HCT116 (cell line): ENCODE data around the gene NAA16. TPM values are rescaled to one million over a fixed set of nuclear protein-coding genes. Genes with fewer than 3 reads are reported as not detected.
"Not testable (repeated sequence)": the region's sequence is repeated elsewhere in the genome, so short reads cannot be mapped to it uniquely, and the experiment has no call there.

Experiments
- ATAC-seq: fragments of 200-7000 bp; cut with Tn5 transposase; 2 replicates; pipeline ENCODE4 v1.9.1; 2020; ENCODE audit warnings: mild to moderate bottlenecking, moderate library complexity
- BruUV-seq: library from RNA; stranded (reverse); fragments of 400-500 nt; replicated peaks from 2 replicates; lab custom pipeline; 2021; lab: Mats Ljungman, UMichigan
- CTCF ChIA-PET: fragments of 300-600 bp; sonication (Branson Sonifier 250); formaldehyde crosslinking; loops from one replicate; lab custom pipeline; 2021; ENCODE audit warnings: antibody characterized with exemption; lab: Charles Lee
- POLR2A ChIA-PET: fragments of 300-600, 350-600 bp; sonication (Branson Sonifier 250); formaldehyde crosslinking; loops from one replicate; lab custom pipeline; 2021; ENCODE audit warnings: antibody characterized with exemption; lab: Charles Lee
- RAD21 ChIA-PET, 2 experiments: fragments of 300-600 bp; sonication (Branson Sonifier 250); formaldehyde crosslinking; loops; one replicate each; lab custom pipeline; 2023; ENCODE audit warnings: low total read pairs in 2 of 2; ENCODE audit not compliant: uncharacterized antibody in 2 of 2, unreplicated experiment in 2 of 2, low non-redundant PET in 1 of 2; lab: Charles Lee
- DNase-seq: peaks from one replicate; pipeline ENCODE4 v3.0.0-alpha.2; 2010; ENCODE audit warnings: low read depth, low spot score
- H2AFZ ChIP-seq: fragments of 200-600 bp; shearing (Covaris generic), sonication (generic); 2 replicates; pipeline ENCODE4 v1.6.1; 2017; ENCODE audit warnings: low read depth, mixed run types, mixed read lengths, antibody characterized with exemption, low read length; ENCODE audit not compliant: poor library complexity, severe bottlenecking
- H3K27ac ChIP-seq: 2 replicates; pipeline ENCODE4 v1.5.1; 2012; ENCODE audit warnings: low read depth, low read length
- H3K27me3 ChIP-seq: fragments of 200-600 bp; sonication (generic); 2 replicates; pipeline ENCODE4 v1.6.1; 2016; ENCODE audit warnings: mixed run types, low read length, mixed read lengths; ENCODE audit not compliant: insufficient read depth
- H3K36me3 ChIP-seq, 2 experiments: fragments of 200-500 bp in 1 of 2; fragments of 200-600 bp in 1 of 2; sonication (Bioruptor generic) in 1 of 2; sonication (generic) in 1 of 2; 2 replicates each; pipeline versions ENCODE4 v1.5.1 to v1.6.1; 2014 to 2016; ENCODE audit warnings: low read length in 2 of 2, inconsistent platforms in 1 of 2, mixed read lengths in 1 of 2, mixed run types in 1 of 2; ENCODE audit not compliant: insufficient read depth in 2 of 2, control insufficient read depth in 1 of 2
- H3K4me1 ChIP-seq, 2 experiments: fragments of 200-600 bp in 1 of 2; sonication (generic) in 1 of 2; 2 replicates each; pipeline versions ENCODE4 v1.5.1 to v1.6.1; 2012 to 2017; ENCODE audit warnings: low read length in 2 of 2, inconsistent platforms in 1 of 2, mild to moderate bottlenecking in 1 of 2, mixed read lengths in 1 of 2, mixed run types in 1 of 2, moderate library complexity in 1 of 2; ENCODE audit not compliant: insufficient read depth in 2 of 2, control insufficient read depth in 1 of 2
- H3K4me2 ChIP-seq: fragments of 200-600 bp; sonication (generic); 2 replicates; pipeline ENCODE4 v1.6.1; 2017; ENCODE audit warnings: mixed run types, low read length, mixed read lengths
- H3K4me3 ChIP-seq, 2 experiments: fragments of 200-600 bp in 1 of 2; sonication (generic) in 1 of 2; replicated peaks in 1 of 2; 2 replicates each; pipeline ENCODE4 v1.5.1; 2011 to 2016; ENCODE audit warnings: low read length in 2 of 2, control low read depth in 1 of 2, low read depth in 1 of 2, mild to moderate bottlenecking in 1 of 2, mixed read lengths in 1 of 2, mixed run types in 1 of 2
- H3K79me2 ChIP-seq: fragments of 200-600 bp; sonication (generic); 2 replicates; pipeline ENCODE4 v1.6.1; 2017; ENCODE audit warnings: mild to moderate bottlenecking, mixed run types, low read length, moderate library complexity, mixed read lengths; ENCODE audit not compliant: insufficient read depth
- H3K9ac ChIP-seq: fragments of 200-600 bp; sonication (generic); 2 replicates; pipeline ENCODE4 v1.6.1; 2016; ENCODE audit warnings: low read length, mixed read lengths
- H3K9me2 ChIP-seq: fragments of 200-600 bp; sonication (generic), shearing (Covaris generic); 2 replicates; pipeline ENCODE4 v1.6.1; 2017; ENCODE audit warnings: mixed run types, mild to moderate bottlenecking, moderate library complexity; ENCODE audit not compliant: insufficient read depth
- H3K9me3 ChIP-seq, 2 experiments: fragments of 200-500 bp in 1 of 2; fragments of 200-600 bp in 1 of 2; sonication (Bioruptor generic) in 1 of 2; sonication (generic) in 1 of 2; 2 replicates each; pipeline ENCODE4 v1.6.1; 2014 to 2017; ENCODE audit warnings: low read length in 2 of 2, mixed read lengths in 2 of 2, inconsistent platforms in 1 of 2, low read depth in 1 of 2, mild to moderate bottlenecking in 1 of 2, mixed run types in 1 of 2, moderate library complexity in 1 of 2; ENCODE audit not compliant: control insufficient read depth in 1 of 2, insufficient read depth in 1 of 2
- H4K20me1 ChIP-seq: fragments of 200-600 bp; sonication (generic), shearing (Covaris generic); 2 replicates; pipeline ENCODE4 v1.6.1; 2017; ENCODE audit warnings: mixed run types, mild to moderate bottlenecking, moderate library complexity; ENCODE audit not compliant: insufficient read depth
- CBX3 ChIP-seq: IDR thresholded peaks from 2 replicates; pipeline ENCODE4 v1.6.1; 2012; ENCODE audit warnings: low read depth
- CTCF ChIP-seq, 3 experiments: fragments of 200-600 bp in 1 of 3; sonication (generic) in 1 of 3; IDR thresholded peaks in 2 of 3; conservative IDR thresholded peaks in 1 of 3; 2 replicates each; pipeline ENCODE4 v1.5.1; 2012 to 2017; ENCODE audit warnings: low read depth in 2 of 3, low read length in 2 of 3, antibody characterized with exemption in 1 of 3, borderline replicate concordance in 1 of 3, control low read depth in 1 of 3, mild to moderate bottlenecking in 1 of 3, mixed read lengths in 1 of 3, mixed run types in 1 of 3, moderate library complexity in 1 of 3; ENCODE audit not compliant: insufficient read depth in 1 of 3
- ELF1 ChIP-seq: IDR thresholded peaks from 2 replicates; pipeline ENCODE4 v1.6.1; 2012; ENCODE audit warnings: low read depth, borderline replicate concordance
- EZH2phosphoT487 ChIP-seq: fragments of 200-600 bp; IDR thresholded peaks from 2 replicates; pipeline ENCODE4 v1.6.1; 2018; ENCODE audit warnings: antibody characterized with exemption, borderline replicate concordance
- FOSL1 ChIP-seq: IDR thresholded peaks from 2 replicates; pipeline ENCODE4 v1.6.1; 2012; ENCODE audit warnings: low read depth
- JUND ChIP-seq: IDR thresholded peaks from 2 replicates; pipeline ENCODE4 v1.6.1; 2012
- POLR2AphosphoS5 ChIP-seq: IDR thresholded peaks from 2 replicates; pipeline ENCODE4 v1.6.1; 2011; ENCODE audit warnings: mild to moderate bottlenecking, low read depth, low read length, moderate library complexity
- SP1 ChIP-seq: IDR thresholded peaks from 2 replicates; pipeline ENCODE4 v1.6.1; 2012; ENCODE audit warnings: low read depth
- TCF7L2 ChIP-seq: IDR thresholded peaks from 2 replicates; pipeline ENCODE4 v1.7.0; 2011; ENCODE audit warnings: borderline replicate concordance, inconsistent platforms; ENCODE audit not compliant: insufficient read depth, insufficient read length; ENCODE audit errors: extremely low read depth
- YY1 ChIP-seq: IDR thresholded peaks from 2 replicates; pipeline ENCODE4 v1.6.1; 2011; ENCODE audit warnings: low read length, low read depth, moderate library complexity, mild to moderate bottlenecking; ENCODE audit not compliant: insufficient replicate concordance; ENCODE audit errors: extremely low read depth
- ZNF274 ChIP-seq: fragments of 200-500 bp; sonication (Bioruptor generic); IDR thresholded peaks from 2 replicates; pipeline ENCODE4 v1.6.1; 2014; ENCODE audit warnings: mild to moderate bottlenecking, low read depth, low read length, inconsistent platforms
- intact Hi-C: fragments of 100-400 bp; cut with micrococcal nuclease; formaldehyde crosslinking; loops from 2 replicates; pipeline ENCODE4 v1.10.0; 2022
- total RNA-seq: library from RNA; stranded (reverse); gene quantifications from one replicate; pipeline ENCODE4 v1.2.1, GENCODE V29; 2021; ENCODE audit not compliant: unreplicated experiment
- TF ChIP-seq, protein P1 (sequence below): IDR thresholded peaks from 2 replicates; pipeline ENCODE4 v1.6.1; 2012; ENCODE audit warnings: low read depth

Gene NAA16
- total RNA-seq, 1 experiment from 2014 or later, result 19.1 TPM

GRCh38 chr13:41420146-41420545 lies 109.1 kb downstream of the NAA16 start:
- Histone ChIP-seq H3K9me2 (no peaks in the 10 kb centered on the region), H4K20me1 (no peaks in the 10 kb centered on the region), H3K36me3 (no peaks in the 10 kb centered on the region), H3K9me3 (no peaks in the 10 kb centered on the region), H3K79me2 (no peaks in the 10 kb centered on the region)
- no TSS peak for BruUV-seq
- TF ChIP-seq ZNF274, result no peak
- TF ChIP-seq SP1, result no peak
- TF ChIP-seq YY1, result no peak
- no peak for TF ChIP-seq CTCF (IDR thresholded peaks at IDR 0.05 in 2 of 3, conservative IDR thresholded peaks at IDR 0.05 in 1 of 3; ENCODE audit: borderline replicate concordance in 1 of 3, insufficient read depth in 1 of 3, low read depth in 2 of 3, low read length in 2 of 3)
- no peak for TF ChIP-seq CBX3
- TF ChIP-seq, protein P1, sequence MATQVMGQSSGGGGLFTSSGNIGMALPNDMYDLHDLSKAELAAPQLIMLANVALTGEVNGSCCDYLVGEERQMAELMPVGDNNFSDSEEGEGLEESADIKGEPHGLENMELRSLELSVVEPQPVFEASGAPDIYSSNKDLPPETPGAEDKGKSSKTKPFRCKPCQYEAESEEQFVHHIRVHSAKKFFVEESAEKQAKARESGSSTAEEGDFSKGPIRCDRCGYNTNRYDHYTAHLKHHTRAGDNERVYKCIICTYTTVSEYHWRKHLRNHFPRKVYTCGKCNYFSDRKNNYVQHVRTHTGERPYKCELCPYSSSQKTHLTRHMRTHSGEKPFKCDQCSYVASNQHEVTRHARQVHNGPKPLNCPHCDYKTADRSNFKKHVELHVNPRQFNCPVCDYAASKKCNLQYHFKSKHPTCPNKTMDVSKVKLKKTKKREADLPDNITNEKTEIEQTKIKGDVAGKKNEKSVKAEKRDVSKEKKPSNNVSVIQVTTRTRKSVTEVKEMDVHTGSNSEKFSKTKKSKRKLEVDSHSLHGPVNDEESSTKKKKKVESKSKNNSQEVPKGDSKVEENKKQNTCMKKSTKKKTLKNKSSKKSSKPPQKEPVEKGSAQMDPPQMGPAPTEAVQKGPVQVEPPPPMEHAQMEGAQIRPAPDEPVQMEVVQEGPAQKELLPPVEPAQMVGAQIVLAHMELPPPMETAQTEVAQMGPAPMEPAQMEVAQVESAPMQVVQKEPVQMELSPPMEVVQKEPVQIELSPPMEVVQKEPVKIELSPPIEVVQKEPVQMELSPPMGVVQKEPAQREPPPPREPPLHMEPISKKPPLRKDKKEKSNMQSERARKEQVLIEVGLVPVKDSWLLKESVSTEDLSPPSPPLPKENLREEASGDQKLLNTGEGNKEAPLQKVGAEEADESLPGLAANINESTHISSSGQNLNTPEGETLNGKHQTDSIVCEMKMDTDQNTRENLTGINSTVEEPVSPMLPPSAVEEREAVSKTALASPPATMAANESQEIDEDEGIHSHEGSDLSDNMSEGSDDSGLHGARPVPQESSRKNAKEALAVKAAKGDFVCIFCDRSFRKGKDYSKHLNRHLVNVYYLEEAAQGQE, result no peak
- TF ChIP-seq POLR2AphosphoS5, result no peak
- no peak for TF ChIP-seq JUND
- TF ChIP-seq EZH2phosphoT487, result no peak
- TF ChIP-seq ELF1, result no peak
- no peak for TF ChIP-seq FOSL1
- TF ChIP-seq TCF7L2, result no peak
- TF ChIP-seq, all 23 proteins: peak for 0
- Histone ChIP-seq H3K4me2 (no peak overlapping the region), H2AFZ (no peak overlapping the region), H3K27me3 (no peaks in the 10 kb centered on the region), H3K27ac (no peak overlapping the region), H3K4me1 (no peaks in the 10 kb centered on the region), H3K9ac (no peak overlapping the region), H3K4me3 (no peak overlapping the region)
- ChIA-PET RAD21 (no interaction called here), POLR2A (interaction anchor here (1.2 kb wide), 1 partner anchor 17 kb away, joined by 3 read pairs; no protein-coding TSS in a partner anchor), CTCF (no interaction called here)
- ATAC-seq (no peak), DNase-seq (no peak)
- intact Hi-C loops, result no loop called here

GRCh38 chr13:41421330-41421729 lies 110.3 kb downstream of the NAA16 start:
- H3K4me3 ChIP-seq, ATAC-seq, H3K79me2 ChIP-seq, H3K9me2 ChIP-seq, BruUV-seq, H3K36me3 ChIP-seq, intact Hi-C loops, H3K9ac ChIP-seq, H4K20me1 ChIP-seq, CTCF ChIA-PET, H3K4me1 ChIP-seq, H2AFZ ChIP-seq, H3K9me3 ChIP-seq, POLR2A ChIA-PET, H3K27ac ChIP-seq, H3K4me2 ChIP-seq, H3K27me3 ChIP-seq, DNase-seq, RAD21 ChIA-PET: not testable (repeated sequence)
